Thoracic aorta (tissue), 2 donors: Measurements from ENCODE around the gene TFEB. TPM values are rescaled to one million over a fixed set of nuclear protein-coding genes. Genes with fewer than 3 reads are reported as not detected.

Experiments
- ATAC-seq: fragments of 150-250 bp; one replicate; pipeline ENCODE4 v1.8.0; 2017; ENCODE audit warnings: low read depth; ENCODE audit not compliant: insufficient number of reproducible peaks, low FRiP score
- DNase-seq: peaks from one replicate; pipeline ENCODE4 v3.0.0-alpha.2; 2020; ENCODE audit warnings: low spot score
- H3K27ac ChIP-seq, 2 donors: fragments of 200-600 bp; sonication (generic); 1 replicate in 1 of 2; 2 replicates in 1 of 2; pipeline ENCODE4 v1.5.1; 2016; ENCODE audit warnings: mild to moderate bottlenecking in 2 of 2, moderate library complexity in 2 of 2
- H3K27me3 ChIP-seq: fragments of 200-600 bp; sonication (generic); replicated peaks from 2 replicates; pipeline ENCODE4 v1.6.0; 2016; ENCODE audit warnings: mild to moderate bottlenecking; ENCODE audit not compliant: insufficient read depth
- H3K36me3 ChIP-seq: fragments of 200-600 bp; sonication (generic); one replicate; pipeline ENCODE4 v1.5.1; 2016
- H3K4me1 ChIP-seq, 2 donors: fragments of 200-600 bp; sonication (generic); 1 replicate in 1 of 2; 2 replicates in 1 of 2; pipeline versions ENCODE4 v1.5.1 to v1.6.0; 2016; ENCODE audit warnings: low read depth in 2 of 2, mild to moderate bottlenecking in 1 of 2; ENCODE audit not compliant: control insufficient read depth in 1 of 2
- H3K4me3 ChIP-seq: fragments of 200-600 bp; sonication (generic); 2 replicates; pipeline ENCODE4 v1.5.1; 2016; ENCODE audit warnings: mild to moderate bottlenecking
- H3K9me3 ChIP-seq: fragments of 200-600 bp; sonication (generic); 2 replicates; pipeline ENCODE4 v1.5.1; 2016
- CTCF ChIP-seq: fragments of 200-600 bp; sonication (generic); IDR thresholded peaks from one replicate; pipeline ENCODE4 v1.5.1; 2019; ENCODE audit warnings: antibody characterized with exemption
- total RNA-seq, 2 donors: library from RNA; depleted of rRNA; stranded (reverse); fragments of >200 nt; gene quantifications; one replicate each; pipeline versions ENCODE4 v1.1.0 to v1.2.3, GENCODE V29; 2016

TFEB gene
- total RNA-seq, 2 donors from 2014 or later: 22.9 to 23.8 TPM

DNA sequence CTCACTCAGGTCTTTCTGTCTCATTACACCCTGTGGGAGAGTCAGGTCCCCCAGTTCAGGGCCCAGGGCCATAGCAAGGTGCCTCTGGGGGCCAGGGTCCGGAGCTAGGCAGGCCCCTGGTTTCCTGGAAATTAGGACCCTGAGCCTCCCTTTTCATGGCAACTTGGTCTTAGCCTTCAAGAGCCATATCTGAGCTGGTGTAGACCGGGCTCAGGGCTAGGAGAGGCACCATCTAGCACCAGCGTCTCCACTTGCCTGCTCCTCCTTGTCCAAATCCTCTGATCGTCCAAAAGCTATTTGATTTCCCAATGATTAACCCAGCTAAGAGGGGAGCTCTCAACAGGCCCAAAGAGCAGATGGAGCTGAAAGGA is 91.5 kb downstream of the TFEB start:
- H3K4me1 ChIP-seq: peaks cover 0 to 3% of the 10 kb centered on the region in 2 donors
- no peak overlapping the region for H3K27ac ChIP-seq
- no peak for TF ChIP-seq CTCF
- no peaks in the 10 kb centered on the region for H3K36me3 ChIP-seq
- no peaks in the 10 kb centered on the region for H3K9me3 ChIP-seq
- DNase-seq (no peak), ATAC-seq (no peak)
- no peak overlapping the region for H3K4me3 ChIP-seq
- no peaks in the 10 kb centered on the region for H3K27me3 ChIP-seq

- ATAC-seq (no peak), DNase-seq (no peak)
- H3K4me1 ChIP-seq: peaks cover 5 to 9% of the 10 kb centered on the region in 2 donors
- no peaks in the 10 kb centered on the region for H3K9me3 ChIP-seq
- H3K36me3 ChIP-seq: no peaks in the 10 kb centered on the region
- H3K27ac ChIP-seq: no peak overlapping the region
- TF ChIP-seq CTCF: no peak
- no peak overlapping the region for H3K4me3 ChIP-seq
- H3K27me3 ChIP-seq: no peaks in the 10 kb centered on the region
Measured at GRCh38 chr6:41642960-41643898, 92.2 kb downstream of the TFEB start.

DNA sequence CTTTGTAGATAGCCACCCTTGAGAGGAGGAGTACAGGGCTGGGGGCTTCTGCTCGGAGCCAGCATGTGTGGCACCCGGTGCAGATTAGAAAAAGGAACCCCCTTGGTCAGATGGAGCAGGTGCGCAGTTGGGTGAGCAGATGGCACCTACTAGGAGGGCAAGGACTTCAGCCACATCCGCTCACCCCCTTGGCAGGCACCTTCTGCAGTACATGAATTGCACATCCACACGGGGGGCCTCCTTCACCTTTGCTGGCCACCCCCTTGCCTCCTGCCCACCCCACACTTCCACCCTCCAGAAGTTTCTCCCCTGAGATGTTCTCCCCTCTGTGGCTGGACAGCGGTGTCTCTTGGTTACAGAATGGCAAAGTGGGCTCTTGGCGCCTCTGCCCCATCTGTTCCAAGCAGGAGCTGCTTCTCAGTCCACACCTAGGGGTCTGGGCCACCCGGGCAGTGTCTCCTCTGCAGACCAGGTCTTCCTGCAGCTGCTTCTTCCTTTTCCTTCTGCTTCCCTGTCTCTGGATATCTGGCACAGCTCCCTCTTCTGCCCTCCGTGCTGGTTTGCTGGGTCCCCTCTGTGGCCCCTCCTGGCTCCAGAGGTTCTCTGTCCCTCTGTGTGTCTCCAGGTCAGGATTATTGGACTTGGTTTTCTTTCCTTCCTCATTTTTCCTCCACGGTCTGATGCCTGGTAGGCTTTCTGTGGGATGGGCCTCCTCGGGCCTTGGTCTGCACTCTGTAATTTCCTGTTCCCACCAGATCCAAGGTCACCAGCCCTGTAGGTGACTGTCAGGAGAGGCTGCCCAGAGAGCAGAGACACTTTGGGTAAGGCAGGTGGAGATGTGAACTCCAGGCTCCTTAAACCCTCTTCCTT is 93.1 kb downstream of the TFEB start:
- no peaks in the 10 kb centered on the region for H3K36me3 ChIP-seq
- TF ChIP-seq CTCF: no peak
- peaks cover 12 to 18% of the 10 kb centered on the region in 2 donors for H3K4me1 ChIP-seq
- no peak overlapping the region for H3K4me3 ChIP-seq
- no peaks in the 10 kb centered on the region for H3K27me3 ChIP-seq
- H3K27ac ChIP-seq: no peak overlapping the region
- no peaks in the 10 kb centered on the region for H3K9me3 ChIP-seq
- DNase-seq (no peak), ATAC-seq (no peak)

- H3K27ac ChIP-seq: no peak overlapping the region
- H3K36me3 ChIP-seq: no peaks in the 10 kb centered on the region
- H3K4me3 ChIP-seq: no peak overlapping the region
- peaks cover 4% of the 10 kb centered on the region for H3K27me3 ChIP-seq
- no peak for ATAC-seq
- DNase-seq: no peak
- TF ChIP-seq CTCF: no peak
- no peaks in the 10 kb centered on the region for H3K9me3 ChIP-seq
- H3K4me1 ChIP-seq: peaks cover 12 to 26% of the 10 kb centered on the region in 2 donors
Measured at GRCh38 chr6:41641352-41641925, 94.0 kb downstream of the TFEB start.

GRCh38 chr6:41640426-41640825 is 95.0 kb downstream of the TFEB start:
- TF ChIP-seq CTCF: no peak
- ATAC-seq (no peak), DNase-seq (no peak)
- Histone ChIP-seq H3K27ac (no peak overlapping the region), H3K9me3 (no peaks in the 10 kb centered on the region), H3K27me3 (peaks cover 4% of the 10 kb centered on the region), H3K4me3 (no peak overlapping the region), H3K36me3 (no peaks in the 10 kb centered on the region), H3K4me1 (peaks cover 12 to 26% of the 10 kb centered on the region in 2 donors)
